CD8-positive, alpha-beta memory T cell (primary cell): ENCODE data around the gene ZNF207. TPM values are rescaled to one million over a fixed set of nuclear protein-coding genes. Genes with fewer than 3 reads are reported as not detected.
A peak's percentile ranks its signal among the peaks of the same experiment; 100 is the strongest.

Experiments
- CTCF ChIA-PET: fragments of 350-600 bp; sonication (Branson Sonifier 250); formaldehyde crosslinking; loops from one replicate; lab custom pipeline; 2021; ENCODE audit warnings: antibody characterized with exemption; lab: Charles Lee
- POLR2A ChIA-PET: fragments of 350-600 bp; sonication (Branson Sonifier 250); formaldehyde crosslinking; loops from one replicate; lab custom pipeline; 2021; ENCODE audit warnings: antibody characterized with exemption; lab: Charles Lee
- DNase-seq, 5 donors: peaks; one replicate each; pipeline versions ENCODE4 v3.0.0 to v3.0.0-alpha.2; 2020 to 2022; ENCODE audit warnings: mixed read lengths in 1 of 5
- H3K27ac ChIP-seq: one replicate; pipeline ENCODE4 v1.7.0; 2013; ENCODE audit warnings: low read depth, mild to moderate bottlenecking, low read length, moderate library complexity
- H3K27me3 ChIP-seq: 2 replicates; pipeline ENCODE4 v1.7.0; 2013; ENCODE audit warnings: low read length, mild to moderate bottlenecking; ENCODE audit not compliant: insufficient read depth, poor library complexity, severe bottlenecking
- H3K36me3 ChIP-seq: 2 replicates; pipeline ENCODE4 v1.7.0; 2013; ENCODE audit warnings: mild to moderate bottlenecking, low read length, moderate library complexity; ENCODE audit not compliant: insufficient read depth
- H3K4me1 ChIP-seq: 2 replicates; pipeline ENCODE4 v1.7.0; 2013; ENCODE audit warnings: mild to moderate bottlenecking, low read length, moderate library complexity; ENCODE audit not compliant: insufficient read depth
- H3K4me3 ChIP-seq: 2 replicates; pipeline ENCODE4 v1.7.0; 2013; ENCODE audit warnings: mild to moderate bottlenecking, low read length
- H3K9me3 ChIP-seq: 2 replicates; pipeline ENCODE4 v1.7.0; 2013; ENCODE audit warnings: mild to moderate bottlenecking, low read length
- H3K27ac Mint-ChIP-seq, 8 donors: one replicate each; pipeline ENCODE4 v1.8.0; 2020 to 2021; ENCODE audit warnings: mixed read lengths in 8 of 8, mild to moderate bottlenecking in 6 of 8, inconsistent platforms in 3 of 8, moderate library complexity in 3 of 8
- H3K27me3 Mint-ChIP-seq, 2 donors: one replicate each; pipeline ENCODE4 v1.8.0; 2020 to 2021; ENCODE audit warnings: mixed read lengths in 2 of 2, mild to moderate bottlenecking in 1 of 2, moderate library complexity in 1 of 2
- H3K36me3 Mint-ChIP-seq, 3 donors: one replicate each; pipeline ENCODE4 v1.8.0; 2020 to 2021; ENCODE audit warnings: mixed read lengths in 3 of 3, inconsistent platforms in 1 of 3, mild to moderate bottlenecking in 1 of 3
- H3K4me1 Mint-ChIP-seq, 3 donors: one replicate each; pipeline ENCODE4 v1.8.0; 2020 to 2021; ENCODE audit warnings: mixed read lengths in 3 of 3, inconsistent platforms in 1 of 3, mild to moderate bottlenecking in 1 of 3
- H3K4me3 Mint-ChIP-seq, 7 donors: one replicate each; pipeline ENCODE4 v1.8.0; 2020 to 2021; ENCODE audit warnings: mixed read lengths in 7 of 7, mild to moderate bottlenecking in 6 of 7, moderate library complexity in 4 of 7, inconsistent platforms in 2 of 7
- H3K9me3 Mint-ChIP-seq, 5 donors: one replicate each; pipeline ENCODE4 v1.8.0; 2020 to 2022; ENCODE audit warnings: mixed read lengths in 5 of 5, mild to moderate bottlenecking in 3 of 5, moderate library complexity in 2 of 5, inconsistent platforms in 1 of 5
- polyA plus RNA-seq: library from polyadenylated mRNA; unstranded; fragments of 300-500 nt; fragmentation: Illumina TruSeq; gene quantifications from one replicate; pipeline ENCODE4 v1.2.3, GENCODE V29; 2021
- total RNA-seq, 2 experiments: library from RNA; stranded (reverse); gene quantifications; one replicate each; pipeline ENCODE4 v1.2.3, GENCODE V29; 2021

Gene ZNF207
- total and polyA plus RNA-seq, 3 experiments from 2014 or later: 147 to 203 (median 198) TPM

DNA sequence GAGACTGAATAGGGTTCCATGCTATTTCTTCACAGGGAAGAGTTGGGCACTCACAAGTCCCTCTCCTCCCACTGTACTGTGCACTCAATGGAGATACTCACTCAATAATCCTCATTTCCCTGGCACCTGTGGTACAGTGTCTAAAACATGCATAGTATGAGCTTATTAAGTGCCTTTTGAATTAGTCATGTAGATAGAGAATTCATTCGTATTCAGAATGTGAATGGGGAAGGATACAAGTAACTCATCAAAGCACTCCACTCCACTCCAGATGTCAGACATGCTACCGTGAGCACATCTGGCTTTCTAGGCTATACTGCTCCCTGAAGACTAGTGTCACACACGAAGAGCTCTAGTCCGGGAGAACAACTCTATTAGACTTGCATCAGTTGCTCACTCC is 14.3 kb upstream of the ZNF207 start:
- ChIA-PET POLR2A (no interaction called here), CTCF (interaction anchor here (1.7 kb wide), 1 partner anchor 16 kb away, joined by 4 read pairs; no protein-coding TSS in a partner anchor)
- peak overlapping the region in 1 of 8 donors; percentile 45 for H3K27ac Mint-ChIP-seq
- no peak for DNase-seq
- no peaks in the 10 kb centered on the region for H3K27me3 Mint-ChIP-seq
- Histone ChIP-seq H3K27ac (no peak overlapping the region), H3K9me3 (no peaks in the 10 kb centered on the region), H3K4me3 (no peak overlapping the region), H3K27me3 (no peaks in the 10 kb centered on the region), H3K4me1 (peaks cover 10% of the 10 kb centered on the region), H3K36me3 (peaks cover 22% of the 10 kb centered on the region)
- peaks cover 0 to 64% (median 10%) of the 10 kb centered on the region in 3 donors for H3K36me3 Mint-ChIP-seq
- H3K9me3 Mint-ChIP-seq: no peaks in the 10 kb centered on the region
- H3K4me3 Mint-ChIP-seq: no peak overlapping the region
- peaks cover 13 to 18% (median 15%) of the 10 kb centered on the region in 3 donors for H3K4me1 Mint-ChIP-seq

DNA sequence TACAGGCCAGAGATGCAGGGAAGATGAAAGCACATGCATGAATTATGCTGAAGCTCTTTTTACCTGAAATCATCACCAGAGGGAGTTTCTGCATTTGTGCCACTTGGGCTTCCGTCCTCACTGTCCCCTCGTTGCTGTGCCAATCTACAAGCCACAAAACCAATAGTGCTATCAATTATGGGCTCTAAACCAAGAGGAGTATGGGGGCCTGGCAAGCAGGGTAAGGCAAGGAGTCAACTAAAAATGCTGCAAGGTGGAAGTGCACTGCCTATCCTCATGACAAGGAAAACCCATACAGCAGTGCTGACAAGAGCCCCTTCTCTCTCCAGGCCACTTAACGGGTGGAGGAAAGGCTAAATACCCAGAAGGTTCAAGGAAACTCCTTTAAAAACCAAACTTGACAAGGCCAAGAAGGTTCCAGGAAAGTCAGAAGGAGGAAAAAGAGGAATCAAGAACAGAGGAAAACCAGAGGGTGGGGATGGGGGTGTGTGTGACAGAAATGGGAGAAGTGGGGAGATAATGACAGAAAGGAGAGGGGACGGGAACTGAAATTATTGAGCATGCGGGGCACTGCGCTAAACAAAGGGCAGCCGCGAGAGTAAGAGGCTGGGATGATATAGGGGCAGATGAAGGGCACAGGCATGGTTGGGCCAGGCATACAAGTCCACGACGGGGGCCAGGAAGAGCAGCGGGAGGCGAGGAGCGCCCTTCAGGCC is 8.7 kb upstream of the ZNF207 start:
- Histone ChIP-seq H3K4me1 (peaks cover 13% of the 10 kb centered on the region), H3K9me3 (no peaks in the 10 kb centered on the region), H3K4me3 (peak overlapping the region; percentile 81), H3K36me3 (peaks cover 7% of the 10 kb centered on the region), H3K27ac (peak overlapping the region; percentile 55), H3K27me3 (no peaks in the 10 kb centered on the region)
- Mint-ChIP-seq H3K27ac (peak overlapping the region; percentile 80 to 97 (median 92)), H3K4me3 (peak overlapping the region; percentile 84 to 97 (median 87)), H3K4me1 (peaks cover 20 to 29% (median 21%) of the 10 kb centered on the region in 3 donors), H3K9me3 (no peaks in the 10 kb centered on the region), H3K36me3 (peaks cover 0 to 37% (median 3%) of the 10 kb centered on the region in 3 donors), H3K27me3 (no peaks in the 10 kb centered on the region)
- POLR2A ChIA-PET: interaction anchor here (0.6 to 2.0 kb wide), 5 partner anchors 10 to 103 kb away, joined by 3 to 10 read pairs (median 3); partner anchors contain the start of gene PSMD11
- CTCF ChIA-PET: interaction anchor here (0.9 to 1.5 kb wide), 3 partner anchors 10 to 21 kb away, joined by 3 read pairs; no protein-coding TSS in a partner anchor
- DNase-seq: peak; percentile 27 to 74 (median 61)

DNA sequence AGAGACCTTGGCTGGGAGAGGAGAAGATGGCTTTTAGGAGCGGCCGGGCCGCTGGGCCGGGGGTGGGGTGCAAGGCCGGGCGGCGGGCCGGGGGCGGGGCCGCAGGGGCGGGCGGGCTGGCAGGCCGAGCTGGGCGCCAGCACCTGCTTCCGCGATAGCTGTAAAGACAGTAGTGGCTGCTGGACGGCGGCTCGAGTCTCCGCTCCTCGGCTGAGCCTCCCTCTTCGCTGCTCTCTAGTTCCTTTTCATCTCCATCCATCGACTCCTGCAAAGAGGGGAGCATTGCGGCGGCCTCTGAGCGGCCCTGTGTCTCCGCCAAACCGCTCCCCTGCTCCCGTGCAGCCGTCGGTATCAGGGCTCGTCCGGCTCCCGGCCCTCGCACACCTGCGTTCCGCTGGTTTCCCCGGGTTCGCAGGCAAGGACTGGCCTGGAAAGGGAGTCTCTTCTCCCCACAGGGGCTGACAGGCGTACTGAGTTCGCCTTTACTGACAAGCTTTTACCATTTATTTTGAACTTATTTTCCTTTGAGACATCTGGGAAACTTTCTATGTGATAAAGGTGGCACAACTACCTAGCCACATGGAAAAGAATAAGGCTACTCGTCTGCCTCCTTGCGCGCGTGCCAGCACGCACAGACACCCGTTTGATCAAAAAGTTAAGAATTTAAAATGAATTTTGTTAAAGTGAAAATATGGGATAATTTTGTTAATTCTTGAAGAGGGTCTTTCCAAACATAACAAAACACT is 7.9 kb upstream of the ZNF207 start, which contains the start of gene C17orf75:
TSS of gene C17orf75 (minus strand) at position 317 of the 746 bp plus-strand sequence. CDS start at position 283, 34 bp downstream.
- peaks cover 0 to 32% (median 3%) of the 10 kb centered on the region in 3 donors for H3K36me3 Mint-ChIP-seq
- peak; percentile 52 to 77 (median 71) for DNase-seq
- H3K4me1 Mint-ChIP-seq: peaks cover 20 to 29% (median 21%) of the 10 kb centered on the region in 3 donors

DNA sequence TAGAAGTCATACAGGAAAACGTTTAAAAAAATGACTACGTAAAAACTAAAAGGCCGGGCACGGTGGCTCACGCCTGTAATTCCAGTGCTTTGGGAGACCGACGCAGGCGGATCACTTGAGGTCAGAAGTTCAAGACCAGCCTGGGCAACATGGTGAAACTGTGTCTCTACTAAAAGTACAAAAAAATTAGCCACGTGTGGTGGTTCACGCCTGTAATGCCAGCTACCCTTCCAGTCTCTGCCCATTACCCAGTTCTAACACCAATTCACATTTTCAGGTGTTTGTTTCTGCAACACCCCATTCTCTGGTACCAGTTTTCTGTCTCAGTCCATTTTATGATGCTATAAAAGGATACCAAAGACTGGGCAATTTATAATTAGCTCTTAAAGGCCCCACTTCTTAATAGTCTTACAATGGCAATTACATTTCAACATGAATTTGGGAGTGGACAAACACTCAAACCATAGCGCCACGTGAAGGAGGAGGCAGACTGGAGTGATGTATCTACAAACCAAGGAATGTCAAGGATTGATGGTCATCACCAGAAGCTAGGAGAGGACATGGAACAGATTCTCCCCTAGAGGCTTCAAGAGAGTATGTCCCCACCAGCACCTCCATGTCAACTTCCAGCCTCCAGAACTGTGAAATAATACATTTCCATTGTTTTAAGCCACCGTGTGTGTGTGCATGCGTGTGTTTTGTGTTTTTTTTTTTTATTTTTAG is 7.2 kb upstream of the ZNF207 start:
- POLR2A ChIA-PET: interaction anchor here (0.6 to 2.0 kb wide), 3 partner anchors 8 to 21 kb away, joined by 3 to 10 read pairs (median 3); no protein-coding TSS in a partner anchor
- CTCF ChIA-PET: interaction anchor here (1.0 kb wide), 1 partner anchor 102 kb away, joined by 3 read pairs; the partner anchor contains the start of gene PSMD11

More for the DNA sequence above, 7.9 kb upstream of the ZNF207 start, which contains the start of gene C17orf75:
- CTCF ChIA-PET: interaction anchor here (1.0 kb wide), 1 partner anchor 102 kb away, joined by 3 read pairs; the partner anchor contains the start of gene PSMD11
- POLR2A ChIA-PET: interaction anchor here (0.6 to 2.0 kb wide), 3 partner anchors 9 to 22 kb away, joined by 3 to 10 read pairs (median 3); no protein-coding TSS in a partner anchor
- Histone ChIP-seq H3K36me3 (peaks cover under 1% of the 10 kb centered on the region), H3K27ac (peak within 1 kb of the TSS; percentile 55), H3K27me3 (no peaks in the 10 kb centered on the region), H3K4me1 (peaks cover 13% of the 10 kb centered on the region), H3K4me3 (peak within 1 kb of the TSS; percentile 81), H3K9me3 (no peaks in the 10 kb centered on the region)
- Mint-ChIP-seq H3K4me3 (peak within 1 kb of the TSS; percentile 84 to 97 (median 87)), H3K9me3 (no peaks in the 10 kb centered on the region), H3K27ac (peak within 1 kb of the TSS; percentile 80 to 97 (median 94)), H3K27me3 (no peaks in the 10 kb centered on the region)

DNA sequence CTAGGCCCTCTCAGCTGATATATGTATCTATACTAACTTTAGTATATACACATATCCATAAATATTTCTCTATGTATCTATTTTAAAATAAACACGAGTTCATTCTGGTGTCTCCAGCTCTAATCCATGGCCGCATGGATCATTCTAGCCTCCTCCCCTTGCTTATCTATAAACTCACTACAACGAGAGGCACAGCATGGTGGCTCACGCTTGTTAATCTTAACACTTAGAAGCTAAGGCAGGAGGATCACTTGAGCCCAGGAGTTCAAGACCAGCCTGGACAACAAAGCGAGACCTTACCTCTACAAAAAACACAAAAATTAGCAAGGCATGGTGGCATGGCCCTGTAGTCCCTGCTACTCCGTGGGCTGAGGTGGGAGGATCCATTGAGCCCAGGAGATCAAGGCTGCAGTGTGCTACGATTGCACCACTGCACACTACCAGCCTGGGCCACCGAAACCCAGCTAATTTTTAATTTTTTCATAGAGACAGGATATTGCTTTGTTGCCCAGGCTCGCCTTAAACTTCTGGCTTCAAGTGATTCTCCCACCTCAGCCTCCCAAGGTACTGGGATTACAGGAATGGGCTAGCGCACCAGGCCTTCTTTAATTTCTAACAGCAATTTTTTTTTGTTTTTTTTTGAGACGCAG is 3.9 kb upstream of the ZNF207 start:
- no peaks in the 10 kb centered on the region for H3K27me3 Mint-ChIP-seq
- Histone ChIP-seq H3K9me3 (no peaks in the 10 kb centered on the region), H3K4me1 (peaks cover 17% of the 10 kb centered on the region), H3K27me3 (no peaks in the 10 kb centered on the region), H3K27ac (no peak overlapping the region), H3K4me3 (no peak overlapping the region), H3K36me3 (no peaks in the 10 kb centered on the region)
- H3K36me3 Mint-ChIP-seq: peaks cover 0 to 19% (median 3%) of the 10 kb centered on the region in 3 donors
- ChIA-PET CTCF (no interaction called here), POLR2A (no interaction called here)
- no peak for DNase-seq
- H3K9me3 Mint-ChIP-seq: no peaks in the 10 kb centered on the region
- H3K4me3 Mint-ChIP-seq: peak overlapping the region in 1 of 7 donors; percentile 19
- H3K4me1 Mint-ChIP-seq: peaks cover 23 to 37% (median 24%) of the 10 kb centered on the region in 3 donors
- H3K27ac Mint-ChIP-seq: no peak overlapping the region

More for the DNA sequence above, 7.2 kb upstream of the ZNF207 start:
- Histone ChIP-seq H3K9me3 (no peaks in the 10 kb centered on the region), H3K27ac (peak overlapping the region; percentile 55), H3K4me3 (peak overlapping the region; percentile 54), H3K4me1 (peaks cover 13% of the 10 kb centered on the region), H3K36me3 (no peaks in the 10 kb centered on the region), H3K27me3 (no peaks in the 10 kb centered on the region)
- Mint-ChIP-seq H3K27me3 (no peaks in the 10 kb centered on the region), H3K4me3 (peak overlapping the region; percentile 84 to 97 (median 87)), H3K36me3 (peaks cover 0 to 26% (median 1%) of the 10 kb centered on the region in 3 donors), H3K9me3 (no peaks in the 10 kb centered on the region), H3K27ac (peak overlapping the region; percentile 80 to 96 (median 90)), H3K4me1 (peaks cover 20 to 29% (median 21%) of the 10 kb centered on the region in 3 donors)
- no peak for DNase-seq

DNA sequence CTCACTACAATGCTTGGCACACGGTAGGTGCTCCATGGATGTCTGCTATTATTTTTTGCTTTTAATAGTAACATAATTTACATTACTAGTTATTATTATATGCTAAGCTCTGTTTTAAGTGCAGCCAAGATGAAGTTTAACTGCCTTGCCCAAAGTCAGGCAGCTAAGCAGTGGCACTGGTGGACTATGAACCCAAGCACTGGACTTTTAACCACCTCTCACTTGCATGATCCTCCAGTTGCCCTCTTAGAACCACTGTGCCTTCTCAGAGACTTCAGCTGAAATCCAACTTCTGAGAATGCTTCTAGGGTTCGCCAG is 1.5 kb upstream of the ZNF207 start:
- no peaks in the 10 kb centered on the region for H3K9me3 ChIP-seq
- H3K36me3 ChIP-seq: no peaks in the 10 kb centered on the region
- peaks cover 0 to 36% (median 7%) of the 10 kb centered on the region in 3 donors for H3K36me3 Mint-ChIP-seq
- POLR2A ChIA-PET: interaction anchor here (1.3 kb wide), 1 partner anchor 96 kb away, joined by 4 read pairs; the partner anchor contains the start of gene PSMD11
- H3K27ac ChIP-seq: peak overlapping the region; percentile 98
- no peak overlapping the region for H3K4me3 ChIP-seq
- H3K4me3 Mint-ChIP-seq: peak overlapping the region; percentile 43 to 100 (median 71)
- H3K27ac Mint-ChIP-seq: peak overlapping the region in 4 of 8 donors; percentile 15 to 100 (median 64)
- H3K27me3 Mint-ChIP-seq: no peaks in the 10 kb centered on the region
- no peaks in the 10 kb centered on the region for H3K27me3 ChIP-seq
- peaks cover 23 to 41% (median 26%) of the 10 kb centered on the region in 3 donors for H3K4me1 Mint-ChIP-seq
- CTCF ChIA-PET: interaction anchor here (1.2 kb wide), 1 partner anchor 15 kb away, joined by 3 read pairs; no protein-coding TSS in a partner anchor
- DNase-seq: no peak
- H3K4me1 ChIP-seq: peaks cover 30% of the 10 kb centered on the region
- no peaks in the 10 kb centered on the region for H3K9me3 Mint-ChIP-seq

DNA sequence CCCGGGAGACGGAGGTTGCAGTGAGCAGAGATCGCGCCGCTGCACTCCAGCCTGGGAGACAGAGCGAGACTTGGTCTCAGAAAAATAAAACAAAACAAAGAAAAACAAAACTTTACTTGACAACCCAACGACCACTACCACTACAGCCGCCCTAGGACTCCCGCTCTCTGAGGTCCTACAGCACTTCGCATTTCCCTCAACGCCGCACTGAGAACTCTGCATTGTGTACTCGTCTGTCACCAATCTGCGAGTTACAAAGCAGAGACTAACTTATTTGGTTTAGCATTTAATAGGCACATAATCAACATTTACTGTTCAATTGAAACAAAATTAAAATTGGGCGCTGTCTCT is 479 bp upstream of the ZNF207 start:
- Mint-ChIP-seq H3K27ac (peak overlapping the region; percentile 97 to 100 (median 99)), H3K9me3 (no peaks in the 10 kb centered on the region), H3K27me3 (no peaks in the 10 kb centered on the region), H3K4me1 (peaks cover 29 to 47% (median 36%) of the 10 kb centered on the region in 3 donors), H3K36me3 (peaks cover 0 to 44% (median 7%) of the 10 kb centered on the region in 3 donors), H3K4me3 (peak overlapping the region; percentile 96 to 100 (median 98))
- H3K9me3 ChIP-seq: no peaks in the 10 kb centered on the region
- peaks cover 7% of the 10 kb centered on the region for H3K36me3 ChIP-seq
- peak overlapping the region; percentile 98 for H3K4me3 ChIP-seq
- CTCF ChIA-PET: no interaction called here
- H3K27me3 ChIP-seq: no peaks in the 10 kb centered on the region
- no peak for DNase-seq
- H3K4me1 ChIP-seq: peaks cover 38% of the 10 kb centered on the region
- POLR2A ChIA-PET: no interaction called here
- peak overlapping the region; percentile 98 for H3K27ac ChIP-seq
